ENCODE results near the gene C1orf21. TPM values are rescaled to one million over a fixed set of nuclear protein-coding genes. Genes with fewer than 3 reads are reported as not detected.
A peak's percentile ranks its signal among the peaks of the same experiment; 100 is the strongest.
"Not testable (repeated sequence)": the region's sequence is repeated elsewhere in the genome, so short reads cannot be mapped to it uniquely, and the experiment has no call there.

Gene C1orf21, protein sequence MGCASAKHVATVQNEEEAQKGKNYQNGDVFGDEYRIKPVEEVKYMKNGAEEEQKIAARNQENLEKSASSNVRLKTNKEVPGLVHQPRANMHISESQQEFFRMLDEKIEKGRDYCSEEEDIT
- total RNA-seq, result 5.5 and 18.0 TPM in 2 replicates

DNA sequence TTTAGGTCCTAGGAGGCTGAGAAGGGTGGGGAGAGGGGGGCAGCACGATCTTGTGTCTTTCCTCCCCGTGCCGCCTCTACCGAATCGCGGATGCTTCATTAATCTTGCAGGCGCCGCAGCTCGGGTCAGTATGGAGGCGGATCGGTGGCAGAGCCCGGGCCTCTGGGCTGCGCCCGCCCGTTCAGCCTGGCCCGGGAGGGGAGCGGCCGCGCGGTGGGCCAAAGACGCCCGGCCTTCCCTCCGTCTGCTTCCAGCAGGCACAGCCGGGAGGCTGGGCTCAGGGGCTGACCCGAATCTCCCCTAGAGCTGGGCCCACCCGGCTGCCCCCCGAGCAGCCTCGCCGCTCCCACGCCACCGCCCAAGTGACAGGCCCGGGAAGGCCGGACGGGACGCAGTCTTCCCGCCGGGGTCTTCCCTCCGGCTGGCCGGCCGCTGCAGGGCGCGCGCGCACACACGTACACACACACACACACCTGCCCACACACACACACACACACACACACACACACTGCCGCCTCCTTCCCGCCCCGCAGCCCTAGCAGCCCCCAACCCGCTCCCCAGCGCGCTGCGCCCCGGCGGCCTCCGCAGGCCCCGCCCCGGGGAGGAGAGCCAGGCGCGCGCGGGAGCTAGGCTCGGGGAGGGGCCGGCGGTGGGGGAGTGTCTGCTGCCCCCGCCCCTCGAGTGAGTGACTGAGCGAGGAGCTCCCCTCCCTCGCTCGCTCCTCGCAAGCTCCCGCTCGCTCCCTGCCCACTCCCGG, at the start of gene C1orf21:
TSS of gene C1orf21 (plus strand) at position 718 of the 757 bp plus-strand sequence. CDS start 90,481 bp downstream, outside the sequence.
- DNase-seq (ENCODE audit: low read depth in 2 of 2), result peak; percentile 46 to 88

DNA sequence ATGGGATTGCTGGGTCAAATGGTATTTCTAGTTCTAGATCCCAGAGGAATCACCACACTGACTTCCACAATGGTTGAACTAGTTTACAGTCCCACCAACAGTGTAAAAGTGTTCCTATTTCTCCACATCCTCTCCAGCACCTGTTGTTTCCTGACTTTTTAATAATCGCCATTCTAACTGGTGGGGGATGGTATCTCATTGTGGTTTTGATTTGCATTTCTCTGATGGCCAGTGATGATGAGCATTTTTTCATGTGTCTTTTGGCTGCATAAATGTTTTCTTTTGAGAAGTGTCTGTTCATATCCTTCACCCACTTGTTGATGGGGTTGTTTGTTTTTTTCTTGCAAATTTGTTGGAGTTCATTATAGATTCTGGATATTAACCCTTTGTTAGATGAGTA, 49.0 kb upstream of the C1orf21 start:
- not testable (repeated sequence) for DNase-seq (ENCODE audit: low read depth in 2 of 2)

DNA sequence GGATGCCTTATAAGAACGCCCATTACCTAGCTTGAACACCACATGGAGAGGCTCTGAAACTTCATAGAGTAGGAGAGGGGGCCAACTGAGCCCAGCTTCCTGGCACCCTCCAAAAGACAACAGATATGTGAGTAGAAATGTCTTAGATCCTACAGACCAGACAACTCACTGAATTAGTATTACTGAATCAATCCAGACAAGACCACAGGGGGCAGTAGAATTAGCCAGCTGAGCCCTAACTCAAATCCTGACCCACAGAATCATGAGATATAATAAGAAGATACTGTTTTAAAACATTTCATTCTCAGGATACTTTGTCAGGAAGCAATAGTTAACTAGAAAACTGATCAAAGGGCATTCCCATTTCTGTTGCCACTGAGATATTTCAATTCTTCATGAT, 45.8 kb upstream of the C1orf21 start:
- no peak for DNase-seq (ENCODE audit: low read depth in 2 of 2)

DNA sequence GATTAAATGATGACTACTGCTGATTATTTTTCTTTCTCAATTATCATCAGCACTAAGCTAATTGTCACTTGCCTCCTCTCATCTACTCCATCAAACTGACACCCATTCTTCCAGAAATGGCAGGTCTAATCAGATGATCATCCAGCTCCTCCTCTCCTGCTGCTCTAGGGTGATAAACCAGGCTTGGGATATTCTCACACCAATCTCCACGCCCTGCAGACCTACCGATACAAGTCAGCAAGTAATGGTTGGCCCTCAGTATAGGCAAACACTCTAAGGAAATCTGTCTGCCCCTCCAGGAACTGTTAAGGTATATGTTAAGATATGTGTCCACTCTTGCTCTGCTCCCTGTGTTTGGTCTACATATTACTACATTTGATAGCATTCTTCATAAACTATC, 36.3 kb upstream of the C1orf21 start:
- no peak for DNase-seq (ENCODE audit: low read depth in 2 of 2)

DNA sequence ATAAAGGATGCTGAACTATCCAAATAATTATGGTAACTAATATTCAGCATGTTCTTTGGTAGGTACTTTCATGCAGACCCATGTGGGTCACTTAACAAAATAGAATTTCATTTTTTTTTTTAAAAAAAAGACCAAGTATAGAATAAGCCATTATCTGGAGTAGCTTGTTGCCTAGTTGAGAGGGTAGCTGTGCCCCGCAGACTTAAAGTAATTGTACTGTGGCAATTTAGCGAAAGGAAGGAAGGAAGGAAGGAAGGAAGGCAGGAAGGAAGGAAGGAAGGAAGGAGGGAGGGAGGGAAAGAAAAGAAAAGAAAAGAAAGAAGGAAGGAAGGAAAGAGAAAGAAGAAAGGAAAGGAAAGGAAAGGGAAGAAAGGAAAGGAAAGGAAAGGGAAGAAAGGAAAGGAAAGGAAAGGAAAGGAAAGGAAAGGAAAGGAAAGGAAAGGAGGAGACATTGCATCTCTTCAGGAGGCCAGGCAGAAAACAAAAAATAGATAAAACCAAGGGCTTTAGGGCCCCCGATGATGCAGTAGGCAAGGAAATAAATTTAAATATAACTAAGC, 35.3 kb upstream of the C1orf21 start:
- no peak for DNase-seq (ENCODE audit: low read depth in 2 of 2)

DNA sequence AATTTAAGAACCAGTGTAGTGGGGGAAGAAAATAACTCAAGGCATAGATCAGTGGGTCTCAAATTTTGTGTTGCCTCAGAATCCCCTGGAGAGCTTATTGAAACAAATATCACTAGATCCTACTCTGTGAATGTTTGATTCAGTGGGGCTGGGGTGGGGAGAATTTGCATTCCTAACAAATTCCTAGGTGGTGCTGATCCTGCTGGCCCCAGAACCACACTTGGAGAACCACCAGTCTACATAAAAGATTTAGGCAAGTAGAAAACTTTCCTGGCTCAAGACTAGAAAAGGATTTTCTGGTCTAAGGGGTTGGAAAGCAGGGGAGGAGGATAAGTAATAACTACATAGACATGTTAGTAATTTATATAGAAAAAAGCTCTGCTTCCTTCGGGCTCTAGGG, 34.1 kb upstream of the C1orf21 start:
- DNase-seq (ENCODE audit: low read depth in 2 of 2), result no peak

DNA sequence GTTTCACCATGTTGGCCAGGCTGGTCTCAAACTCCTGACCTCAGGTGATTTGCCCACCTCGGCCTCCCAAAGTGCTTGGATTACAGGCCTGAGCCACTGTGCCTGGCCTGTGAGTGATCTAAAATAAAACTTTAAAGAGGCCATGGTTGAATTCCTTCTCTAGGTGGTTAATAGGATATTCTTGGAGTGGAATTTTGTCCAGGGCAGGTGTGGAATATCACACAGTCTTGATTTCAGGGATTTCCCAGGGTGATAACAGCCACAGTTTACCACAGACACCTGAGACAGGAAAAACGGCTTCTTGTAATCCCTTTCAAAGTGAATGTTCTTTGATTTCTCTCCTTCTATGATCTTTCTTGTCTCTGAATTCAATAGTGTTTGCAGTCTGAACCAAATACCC, 32.1 kb upstream of the C1orf21 start:
- no peak for DNase-seq (ENCODE audit: low read depth in 2 of 2)

DNA sequence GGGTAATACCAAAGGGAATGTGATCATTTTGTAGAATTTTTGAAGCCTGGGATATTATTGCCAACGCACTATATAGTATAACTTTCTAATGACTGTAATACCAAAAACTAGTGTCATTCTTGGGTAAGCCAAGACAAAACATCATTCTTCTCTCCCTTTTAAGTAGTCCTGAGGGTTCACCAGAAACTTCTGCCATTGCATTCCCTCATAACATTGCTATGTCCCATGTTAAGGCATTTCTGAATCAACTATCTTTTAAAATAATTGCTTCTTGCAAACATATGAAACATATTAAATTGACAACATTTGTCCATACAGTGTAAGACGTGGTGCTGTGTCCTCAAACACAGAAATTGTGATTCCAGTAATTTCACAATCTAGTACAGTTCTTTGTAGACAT, 29.9 kb upstream of the C1orf21 start:
- no peak for DNase-seq (ENCODE audit: low read depth in 2 of 2)

DNA sequence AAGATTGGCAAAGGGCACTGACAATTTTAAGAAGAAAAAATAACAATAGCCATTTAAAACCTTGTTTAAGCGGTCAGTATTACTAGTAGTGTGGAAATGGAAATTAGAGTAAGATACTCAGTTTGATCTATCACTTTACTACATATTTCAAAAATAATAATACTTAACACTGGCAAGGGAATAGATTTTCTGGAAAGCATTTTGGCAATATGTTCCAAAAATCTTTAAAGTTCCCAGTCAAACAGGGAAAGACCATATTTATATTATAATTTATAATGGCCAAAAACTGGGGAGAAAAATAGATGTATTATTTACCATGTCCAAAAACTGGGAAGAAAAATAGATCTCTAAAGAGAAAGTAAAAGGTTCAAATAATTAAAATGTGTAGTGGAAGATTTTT, 28.6 kb upstream of the C1orf21 start:
- no peak for DNase-seq (ENCODE audit: low read depth in 2 of 2)

DNA sequence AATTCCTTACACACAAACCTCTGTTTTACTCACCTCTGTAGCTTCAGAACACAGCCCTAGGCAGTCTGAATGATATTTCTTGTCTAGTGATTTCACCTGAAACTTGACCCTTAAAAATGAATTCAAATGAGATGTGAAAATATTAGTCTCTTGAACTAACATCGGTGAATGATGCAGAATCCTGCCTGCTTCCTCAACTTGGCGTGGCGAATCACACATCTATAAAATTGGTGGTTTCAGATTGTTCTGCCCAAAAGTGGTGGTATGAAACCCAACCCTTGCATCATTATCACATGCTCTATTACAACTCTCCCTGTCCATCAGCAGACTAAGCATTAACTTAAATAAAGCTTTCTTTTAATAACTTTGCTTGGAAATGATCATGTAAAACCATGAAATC, 26.9 kb upstream of the C1orf21 start:
- DNase-seq (ENCODE audit: low read depth in 2 of 2), result no peak

DNA sequence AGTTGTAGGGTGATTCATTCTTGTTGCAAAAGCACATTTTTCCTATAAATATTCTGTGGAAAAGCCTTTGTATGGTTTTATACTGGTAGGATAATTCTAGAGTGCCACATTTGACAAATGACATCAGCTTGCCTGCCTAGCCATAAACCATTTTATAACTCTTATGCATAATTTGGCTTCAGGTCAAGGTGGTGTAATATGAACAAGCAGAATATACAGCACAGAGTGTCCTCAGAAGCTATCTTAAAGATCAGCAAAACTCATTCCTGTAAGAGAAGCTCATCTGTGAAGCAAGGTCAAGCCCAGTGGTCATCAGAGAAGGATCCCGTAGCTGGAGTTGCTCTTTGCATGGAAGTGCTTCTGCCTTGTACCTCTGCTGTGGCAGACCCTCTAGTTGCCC, 24.0 kb upstream of the C1orf21 start:
- DNase-seq (ENCODE audit: low read depth in 2 of 2), result no peak

DNA sequence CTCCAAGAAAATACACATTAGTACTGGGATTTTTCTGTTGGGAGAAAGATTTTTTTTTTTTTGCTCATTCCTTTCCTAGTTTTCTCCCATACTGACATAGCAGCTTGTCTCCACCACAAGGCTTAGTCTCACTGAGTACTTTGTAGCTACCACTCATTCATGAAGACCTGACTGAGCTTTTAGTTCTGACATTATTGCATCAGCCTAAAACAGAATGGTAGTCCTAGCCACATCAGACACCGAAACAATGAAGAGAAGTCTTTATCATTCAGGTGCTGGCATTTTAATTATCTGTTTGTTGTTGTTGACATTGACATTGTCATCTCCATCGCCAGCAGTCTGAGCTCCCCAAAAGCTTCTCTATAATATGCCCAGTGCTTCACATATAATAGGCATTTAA, 21.1 kb upstream of the C1orf21 start:
- no peak for DNase-seq (ENCODE audit: low read depth in 2 of 2)

DNA sequence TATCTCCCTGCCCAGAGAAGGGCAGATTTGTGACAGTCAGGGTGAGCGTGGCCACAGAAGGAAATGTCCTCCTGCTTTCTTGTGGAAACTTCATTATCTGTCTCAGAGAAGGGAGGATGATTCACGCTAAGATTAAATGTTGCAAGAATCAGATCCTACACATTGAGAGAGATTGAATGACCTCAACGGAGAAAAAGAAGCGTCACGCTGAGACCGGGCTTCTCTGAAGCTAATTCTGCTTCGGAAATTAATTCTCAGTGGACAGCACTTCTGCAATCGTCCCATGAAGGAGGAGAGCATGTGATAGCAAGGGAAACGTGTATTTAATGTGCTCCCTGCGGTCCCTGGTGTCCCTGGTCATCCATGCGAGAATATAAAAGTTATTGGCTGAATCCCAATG, 19.8 kb upstream of the C1orf21 start:
- no peak for DNase-seq (ENCODE audit: low read depth in 2 of 2)

DNA sequence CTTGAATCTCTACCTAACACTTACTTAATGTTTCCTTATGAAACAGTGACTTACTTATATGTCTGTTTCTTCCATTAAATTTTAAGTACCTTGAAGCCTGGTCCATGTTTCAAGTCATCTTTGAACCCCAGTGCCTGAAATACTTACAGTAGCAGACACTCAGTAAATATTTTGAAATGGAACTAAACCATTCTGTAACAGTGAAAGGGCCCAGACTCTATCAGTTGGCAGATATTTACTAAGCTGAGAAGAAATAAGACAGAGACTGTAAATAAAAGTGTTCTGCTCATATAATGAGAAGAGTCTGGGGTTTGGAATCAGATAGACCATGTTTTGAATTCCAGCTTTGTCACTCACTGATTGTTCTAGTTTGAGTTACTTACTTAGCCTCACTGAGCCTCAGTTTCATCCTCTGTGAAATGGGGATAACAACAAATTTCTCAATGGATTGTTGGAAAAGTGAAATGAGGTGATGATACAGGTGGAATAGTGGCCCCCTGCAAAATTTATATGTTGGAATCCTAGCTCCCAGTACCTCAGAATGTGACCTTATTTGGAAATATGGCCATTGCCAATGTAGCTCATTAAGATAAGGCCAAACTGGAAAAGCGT, 19.3 kb upstream of the C1orf21 start:
- DNase-seq (ENCODE audit: low read depth in 2 of 2), result no peak

DNA sequence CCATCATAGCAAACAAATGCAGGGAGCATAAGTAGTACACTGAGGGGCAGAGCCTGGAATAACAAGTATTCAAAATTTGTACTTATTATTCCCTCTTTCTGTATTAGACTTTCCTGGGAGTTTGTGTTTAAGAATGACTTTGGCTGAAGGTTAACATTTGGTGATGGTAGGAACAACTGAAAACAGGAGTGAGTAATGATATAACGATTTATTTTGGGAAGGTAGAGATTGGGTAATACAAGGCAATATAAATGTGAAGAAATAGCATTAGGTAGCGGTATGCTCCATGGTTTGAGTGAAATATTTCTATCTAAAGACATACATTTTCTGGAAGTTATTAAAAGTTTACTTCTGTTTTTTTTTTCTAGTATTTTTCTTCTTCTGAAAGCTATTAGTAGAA, 18.5 kb upstream of the C1orf21 start:
- DNase-seq (ENCODE audit: low read depth in 2 of 2), result no peak

DNA sequence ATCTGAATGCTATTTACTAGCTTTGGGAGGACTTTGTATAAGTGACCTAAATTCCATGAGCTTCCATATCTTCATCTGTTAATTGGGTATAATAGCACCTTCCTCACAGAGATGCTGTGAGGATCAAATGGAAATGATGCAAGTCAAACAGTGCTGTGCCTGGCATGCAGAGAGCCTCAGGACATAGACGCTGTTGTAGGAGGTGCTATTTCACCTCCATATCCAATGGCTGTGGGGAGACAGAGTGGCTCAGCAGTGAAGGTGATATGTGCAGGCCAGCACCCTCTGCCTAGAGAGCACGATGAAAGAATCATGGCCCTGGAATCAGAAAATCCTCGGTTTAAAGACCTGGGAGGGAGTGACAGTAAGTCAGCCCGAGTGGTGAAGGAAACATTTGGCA, 16.0 kb upstream of the C1orf21 start:
- no peak for DNase-seq (ENCODE audit: low read depth in 2 of 2)

DNA sequence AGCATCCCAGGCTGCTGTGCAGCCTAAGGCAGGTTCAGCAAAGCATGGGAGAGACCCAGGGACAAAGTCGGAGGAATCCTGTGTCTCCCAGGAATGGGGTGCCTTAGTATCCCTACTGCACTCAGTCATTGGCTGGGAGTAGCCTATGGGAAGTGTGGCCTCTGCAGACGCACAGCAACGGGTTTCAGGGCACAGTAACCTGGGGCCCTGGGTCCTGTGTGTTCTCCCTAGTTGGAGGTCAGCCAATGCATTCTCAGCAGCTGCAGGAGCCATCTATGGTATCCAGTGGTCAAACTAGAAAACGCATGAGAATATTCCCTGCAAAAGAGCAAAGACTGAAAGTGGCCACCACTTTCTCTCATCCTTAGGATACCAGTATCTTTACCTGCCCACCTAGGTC, 13.7 kb upstream of the C1orf21 start:
- no peak for DNase-seq (ENCODE audit: low read depth in 2 of 2)

DNA sequence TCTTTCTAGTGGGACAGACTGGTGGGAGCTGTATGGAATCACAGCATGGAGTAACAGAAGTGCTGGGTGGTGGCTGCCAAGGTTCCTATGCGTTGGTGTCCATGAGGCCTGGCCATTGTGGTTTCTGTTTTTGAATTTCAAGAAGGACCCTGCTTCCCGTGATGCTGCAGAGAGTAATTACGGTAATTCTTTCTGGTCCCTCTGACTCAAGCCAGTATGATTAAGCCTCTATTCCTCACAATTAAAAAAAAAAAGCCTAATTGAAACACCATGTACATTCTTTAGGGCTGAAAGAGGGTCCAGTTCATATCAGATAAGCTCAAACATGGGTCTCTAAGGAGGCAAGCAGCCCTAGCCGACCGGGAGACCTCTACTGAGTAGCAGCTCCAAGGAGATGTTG, 10.5 kb upstream of the C1orf21 start:
- no peak for DNase-seq (ENCODE audit: low read depth in 2 of 2)

DNA sequence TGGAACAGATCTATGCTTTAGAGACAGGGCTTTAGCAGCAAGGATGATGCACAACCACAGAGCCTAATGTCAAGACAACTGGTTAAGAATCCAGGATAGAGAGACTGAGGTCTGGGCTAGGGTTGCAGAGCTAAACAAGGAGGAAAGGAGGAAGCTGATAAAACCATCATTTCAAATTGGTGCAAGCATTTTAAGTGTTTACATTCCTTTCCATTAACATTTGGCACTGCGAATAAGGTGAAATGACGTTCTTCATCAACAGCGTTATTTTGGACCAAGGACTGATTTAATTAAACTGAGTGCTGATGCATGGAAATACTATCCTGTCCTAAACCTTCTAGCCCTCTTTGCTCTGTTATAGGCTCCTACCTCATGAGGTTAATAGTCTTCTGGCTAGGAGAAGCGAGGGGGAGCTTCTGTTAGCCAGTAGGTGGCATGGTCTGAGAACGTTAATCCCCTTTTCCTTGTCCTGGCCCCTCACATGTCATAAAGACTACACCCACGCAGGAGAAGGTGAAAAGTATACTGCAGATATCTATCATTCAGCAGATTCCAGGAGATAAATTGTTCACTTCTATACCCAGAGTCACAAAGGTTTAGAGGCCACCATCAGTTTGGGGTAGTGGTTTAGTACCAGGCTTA, 7.6 kb upstream of the C1orf21 start:
- peak in 1 of 2 donors; percentile 7 for DNase-seq (ENCODE audit: low read depth in 2 of 2)

DNA sequence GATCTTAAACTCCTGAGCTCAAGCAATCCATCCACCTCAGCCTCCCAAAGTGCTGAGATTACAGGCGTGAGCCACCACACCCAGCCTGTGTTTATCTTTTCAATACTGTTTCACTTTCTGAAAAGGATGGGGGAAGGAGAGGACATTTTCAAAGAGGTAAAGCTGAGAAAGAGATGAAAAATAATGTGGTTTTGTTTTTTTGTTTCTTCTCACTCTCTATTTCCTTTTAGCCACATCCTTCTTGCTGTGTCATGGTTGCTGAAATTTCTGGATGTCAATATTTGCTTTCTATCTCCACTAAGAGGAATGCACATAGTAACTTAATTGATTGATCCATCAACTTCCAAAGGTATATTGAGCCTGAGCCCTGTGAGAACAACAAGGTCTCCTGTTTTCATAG, 6.4 kb upstream of the C1orf21 start:
- no peak for DNase-seq (ENCODE audit: low read depth in 2 of 2)

DNA sequence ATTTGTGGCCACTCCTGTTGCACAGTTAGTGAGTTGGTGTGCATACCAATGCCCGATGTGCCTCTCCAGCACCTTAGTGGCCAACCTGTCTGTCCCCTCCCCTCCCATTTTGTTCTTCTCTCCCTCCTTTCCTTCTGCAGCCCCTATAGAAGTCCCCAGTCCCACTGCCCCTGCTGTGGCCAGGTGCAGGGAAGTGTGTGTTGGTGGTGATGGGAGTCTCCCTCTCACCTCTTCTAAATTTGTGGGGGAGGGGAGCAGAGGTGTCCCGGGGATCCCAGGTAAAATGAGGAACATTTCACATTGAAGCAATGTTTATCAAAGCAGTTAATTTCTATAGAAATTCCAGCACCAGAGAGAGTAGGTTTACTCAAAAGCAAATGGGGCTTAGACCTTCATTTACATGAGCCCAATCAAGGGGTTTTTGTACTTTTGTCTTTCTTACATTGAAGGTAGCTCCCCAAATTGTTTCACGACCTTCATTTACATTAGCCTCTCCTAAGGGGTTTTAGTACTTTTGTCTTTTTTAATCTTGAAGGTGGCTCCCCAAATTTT, 3.0 kb upstream of the C1orf21 start:
- DNase-seq (ENCODE audit: low read depth in 2 of 2), result no peak

DNA sequence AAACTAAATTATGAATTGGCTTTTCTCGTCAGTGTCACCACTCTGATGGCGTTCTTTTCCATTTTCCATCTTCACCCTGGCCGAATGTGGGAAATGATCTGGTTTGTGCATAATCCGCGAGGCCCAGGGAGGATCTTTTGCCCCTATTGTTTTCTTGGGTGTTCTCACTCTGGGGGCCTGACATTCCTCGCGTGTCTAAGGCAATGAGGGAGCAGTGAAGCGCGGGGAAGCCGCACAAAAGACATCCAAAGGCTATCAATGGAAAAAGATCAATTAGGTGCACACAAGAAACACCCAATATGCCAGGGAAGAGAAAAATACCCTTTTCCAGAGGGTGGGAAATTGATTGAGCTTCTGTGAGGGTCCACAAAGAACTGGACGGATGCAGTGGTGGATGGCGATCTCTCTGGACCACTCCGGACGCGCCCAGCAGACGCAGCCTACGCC, 941 bp upstream of the C1orf21 start:
- no peak for DNase-seq (ENCODE audit: low read depth in 2 of 2)
